BJ (cell line): ENCODE measurements around the gene ACAT2. TPM values are rescaled to one million over a fixed set of nuclear protein-coding genes. Genes with fewer than 3 reads are reported as not detected.

Experiments used
- CTCF ChIA-PET: fragments of 350-600 bp; formaldehyde crosslinking; extraction: SDS; loops from one replicate; lab custom pipeline; 2021; ENCODE audit warnings: antibody characterized with exemption, inconsistent platforms; lab: Yijun Ruan, JAX
- POLR2A ChIA-PET: fragments of 300-600 bp; sonication (Branson Sonifier 250); formaldehyde crosslinking; extraction: SDS; loops from one replicate; lab custom pipeline; 2021; ENCODE audit warnings: antibody characterized with exemption; lab: Charles Lee
- DNase-seq: peaks from one replicate; pipeline ENCODE4 v3.0.0-alpha.2; 2011; ENCODE audit warnings: low read depth
- H3K27me3 ChIP-seq: 2 replicates; pipeline ENCODE4 v1.6.0; 2011; ENCODE audit warnings: low read length; ENCODE audit not compliant: control insufficient read depth, insufficient read depth
- H3K36me3 ChIP-seq: 2 replicates; pipeline ENCODE4 v1.5.1; 2011; ENCODE audit warnings: low read length; ENCODE audit not compliant: control insufficient read depth, insufficient read depth
- H3K4me3 ChIP-seq: 2 replicates; pipeline ENCODE4 v1.5.1; 2011; ENCODE audit warnings: low read depth, mild to moderate bottlenecking, control low read depth, low read length
- polyA plus RNA-seq: library from polyadenylated mRNA; depleted of rRNA; stranded (reverse); fragments of >200 nt; gene quantifications from 2 replicates; pipeline ENCODE4 v1.2.3, GENCODE V29; 2011
- TF ChIP-seq, protein P1 (sequence below): IDR thresholded peaks from 2 replicates; pipeline ENCODE4 v1.5.1; 2011; ENCODE audit warnings: low read depth, mild to moderate bottlenecking, control low read depth, inconsistent platforms, low read length, moderate library complexity; ENCODE audit not compliant: insufficient read depth

Gene ACAT2
- polyA plus RNA-seq, 1 experiment, result 12.5 TPM

DNA sequence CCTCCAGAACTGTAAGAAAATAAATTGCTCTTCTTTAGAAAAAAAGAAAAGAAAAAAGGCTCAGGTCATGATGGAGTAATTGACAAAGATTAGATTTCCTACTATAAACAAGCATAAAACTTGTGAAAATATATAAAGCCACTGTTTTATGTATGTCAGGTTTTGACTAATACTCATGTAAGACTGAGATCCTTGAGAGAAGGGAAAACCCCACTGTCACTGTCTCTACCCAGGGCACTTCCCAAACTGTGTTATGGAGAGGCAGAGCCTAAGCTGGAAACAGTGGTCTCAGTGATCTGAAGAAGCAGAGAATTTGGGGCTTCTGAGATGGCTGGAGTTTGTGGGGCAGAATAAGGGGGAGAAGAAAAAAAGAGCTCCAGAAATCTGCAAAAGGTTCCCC is 7.6 kb downstream of the ACAT2 start:
- Histone ChIP-seq H3K27me3 (no peaks in the 10 kb centered on the region), H3K4me3 (no peak overlapping the region), H3K36me3 (peaks cover under 1% of the 10 kb centered on the region)
- CTCF ChIA-PET, result no interaction called here
- TF ChIP-seq, protein P1, sequence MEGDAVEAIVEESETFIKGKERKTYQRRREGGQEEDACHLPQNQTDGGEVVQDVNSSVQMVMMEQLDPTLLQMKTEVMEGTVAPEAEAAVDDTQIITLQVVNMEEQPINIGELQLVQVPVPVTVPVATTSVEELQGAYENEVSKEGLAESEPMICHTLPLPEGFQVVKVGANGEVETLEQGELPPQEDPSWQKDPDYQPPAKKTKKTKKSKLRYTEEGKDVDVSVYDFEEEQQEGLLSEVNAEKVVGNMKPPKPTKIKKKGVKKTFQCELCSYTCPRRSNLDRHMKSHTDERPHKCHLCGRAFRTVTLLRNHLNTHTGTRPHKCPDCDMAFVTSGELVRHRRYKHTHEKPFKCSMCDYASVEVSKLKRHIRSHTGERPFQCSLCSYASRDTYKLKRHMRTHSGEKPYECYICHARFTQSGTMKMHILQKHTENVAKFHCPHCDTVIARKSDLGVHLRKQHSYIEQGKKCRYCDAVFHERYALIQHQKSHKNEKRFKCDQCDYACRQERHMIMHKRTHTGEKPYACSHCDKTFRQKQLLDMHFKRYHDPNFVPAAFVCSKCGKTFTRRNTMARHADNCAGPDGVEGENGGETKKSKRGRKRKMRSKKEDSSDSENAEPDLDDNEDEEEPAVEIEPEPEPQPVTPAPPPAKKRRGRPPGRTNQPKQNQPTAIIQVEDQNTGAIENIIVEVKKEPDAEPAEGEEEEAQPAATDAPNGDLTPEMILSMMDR, result no peak
- DNase-seq, result no peak
- POLR2A ChIA-PET, result no interaction called here

DNA sequence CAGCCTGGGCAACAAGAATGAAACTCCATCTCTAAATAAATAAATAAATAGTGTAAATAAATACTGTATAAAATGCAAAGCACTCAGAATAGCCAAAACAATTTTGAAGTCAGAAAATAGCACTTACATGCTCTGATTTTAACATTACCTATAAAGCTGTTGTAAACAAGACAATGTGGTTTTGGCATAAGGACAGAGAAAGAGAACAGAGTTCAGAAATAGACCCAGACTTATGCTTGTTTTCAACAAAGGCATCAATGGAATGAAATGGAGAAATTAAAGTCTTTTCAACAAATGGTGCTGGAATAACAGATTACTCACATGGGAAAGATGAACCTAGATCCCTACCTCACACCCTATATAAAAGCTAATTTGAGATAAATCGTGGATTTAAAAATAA is 10.4 kb downstream of the ACAT2 start:
- TF ChIP-seq, protein P1, result no peak
- Histone ChIP-seq H3K27me3 (no peaks in the 10 kb centered on the region), H3K36me3 (no peaks in the 10 kb centered on the region; the same call in none of the 2 replicates), H3K4me3 (no peak overlapping the region)
- DNase-seq, result no peak
- CTCF ChIA-PET, result interaction anchor here (0.6 to 1.1 kb wide), 2 partner anchors 15 to 147 kb away, joined by 3 read pairs; no protein-coding TSS in a partner anchor
- POLR2A ChIA-PET, result no interaction called here

DNA sequence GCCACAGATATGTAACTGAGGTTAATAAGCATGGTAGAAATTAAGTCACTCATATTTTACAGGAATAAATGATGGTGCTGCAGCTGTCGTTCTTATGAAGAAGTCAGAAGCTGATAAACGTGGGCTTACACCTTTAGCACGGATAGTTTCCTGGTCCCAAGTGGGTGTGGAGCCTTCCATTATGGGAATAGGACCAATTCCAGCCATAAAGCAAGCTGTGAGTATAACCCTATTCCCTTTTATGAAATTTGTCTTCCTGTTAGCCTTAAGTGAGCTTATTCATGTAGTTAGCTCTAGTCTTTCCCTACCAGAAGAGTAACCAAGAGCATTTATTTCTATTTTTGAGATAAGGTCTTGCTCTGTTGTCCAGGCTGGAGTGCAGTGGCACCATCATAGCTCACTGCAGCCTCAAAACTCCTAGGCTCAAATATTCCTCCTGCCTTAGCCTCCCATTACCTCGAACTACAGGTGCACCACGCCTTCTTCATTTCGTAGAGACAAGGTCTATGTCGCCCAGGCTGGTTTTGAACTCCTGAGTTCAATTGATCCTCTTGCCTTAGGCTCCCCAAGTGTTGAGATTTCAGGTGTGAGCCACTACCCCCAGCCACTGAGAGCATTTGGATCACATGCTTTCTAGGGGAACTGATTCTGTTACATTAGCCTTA is 15.5 kb downstream of the ACAT2 start:
- no peak overlapping the region for H3K4me3 ChIP-seq
- DNase-seq, result no peak
- H3K36me3 ChIP-seq, result peaks cover 9% of the 10 kb centered on the region
- CTCF ChIA-PET, result no interaction called here
- POLR2A ChIA-PET, result no interaction called here
- TF ChIP-seq, protein P1, result no peak
- H3K27me3 ChIP-seq, result no peaks in the 10 kb centered on the region

DNA sequence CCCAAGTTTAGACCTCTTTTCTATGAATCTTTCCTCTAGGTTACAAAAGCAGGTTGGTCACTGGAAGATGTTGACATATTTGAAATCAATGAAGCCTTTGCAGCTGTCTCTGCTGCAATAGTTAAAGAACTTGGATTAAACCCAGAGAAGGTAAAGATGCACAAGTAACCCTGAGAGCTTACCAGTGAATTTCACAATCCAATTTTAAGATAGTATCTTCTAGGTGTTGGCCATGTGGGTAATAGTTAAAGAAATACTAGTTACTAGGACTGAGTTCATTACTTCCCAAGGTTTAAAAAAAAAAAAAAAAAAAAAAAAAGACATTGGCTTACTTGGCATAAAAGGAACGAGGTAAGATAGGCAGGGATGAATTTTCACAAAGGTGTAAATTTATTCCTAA is 16.3 kb downstream of the ACAT2 start:
- Histone ChIP-seq H3K27me3 (no peaks in the 10 kb centered on the region), H3K36me3 (peaks cover 12% of the 10 kb centered on the region), H3K4me3 (no peak overlapping the region)
- no peak for DNase-seq
- ChIA-PET POLR2A (no interaction called here), CTCF (no interaction called here)
- TF ChIP-seq, protein P1, result no peak

DNA sequence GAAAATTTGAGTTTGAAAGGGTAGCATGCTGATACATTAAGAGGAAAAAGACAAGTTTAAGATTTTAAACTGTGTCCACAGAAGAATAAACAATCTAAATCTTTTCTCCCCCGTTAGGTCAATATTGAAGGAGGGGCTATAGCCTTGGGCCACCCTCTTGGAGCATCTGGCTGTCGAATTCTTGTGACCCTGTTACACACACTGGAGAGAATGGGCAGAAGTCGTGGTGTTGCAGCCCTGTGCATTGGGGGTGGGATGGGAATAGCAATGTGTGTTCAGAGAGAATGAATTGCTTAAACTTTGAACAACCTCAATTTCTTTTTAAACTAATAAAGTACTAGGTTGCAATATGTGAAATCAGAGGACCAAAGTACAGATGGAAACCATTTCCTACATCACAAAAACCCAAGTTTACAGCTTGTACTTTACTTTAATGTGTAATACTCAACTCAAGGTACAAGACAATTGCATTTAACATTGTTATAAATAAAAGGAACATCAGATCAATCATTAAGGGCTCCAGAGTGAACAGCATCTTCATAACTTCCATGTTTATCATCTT is 16.8 kb downstream of the ACAT2 start:
- DNase-seq, result no peak
- no peak overlapping the region for H3K4me3 ChIP-seq
- CTCF ChIA-PET, result no interaction called here
- peaks cover 15% of the 10 kb centered on the region for H3K36me3 ChIP-seq
- POLR2A ChIA-PET, result no interaction called here
- TF ChIP-seq, protein P1, result no peak
- no peaks in the 10 kb centered on the region for H3K27me3 ChIP-seq
